Bronchial epithelial cell (primary cell): ENCODE data around the gene TARM1. TPM values are rescaled to one million over a fixed set of nuclear protein-coding genes. Genes with fewer than 3 reads are reported as not detected.

Experiments
- DNase-seq: peaks from one replicate; pipeline ENCODE4 v3.0.0-alpha.2; 2010; ENCODE audit warnings: low read depth
- FAIRE-seq: peaks from 2 replicates; lab custom pipeline; 2011; peaks lifted over from hg19 to GRCh38; lab: Jason Lieb, UNC
- H3K27me3 ChIP-seq: 2 replicates; pipeline ENCODE4 v1.5.1; 2011; ENCODE audit warnings: low read length; ENCODE audit not compliant: control insufficient read depth, insufficient read depth
- H3K36me3 ChIP-seq: 2 replicates; pipeline ENCODE4 v1.5.1; 2011; ENCODE audit warnings: low read length; ENCODE audit not compliant: control insufficient read depth, insufficient read depth
- H3K4me3 ChIP-seq: 2 replicates; pipeline ENCODE4 v1.5.1; 2011; ENCODE audit warnings: mild to moderate bottlenecking, low read depth, low read length, control low read depth
- CTCF ChIP-seq: IDR thresholded peaks from 2 replicates; pipeline ENCODE4 v1.5.1; 2011; ENCODE audit warnings: mild to moderate bottlenecking, moderate library complexity, low read length, control low read depth, inconsistent platforms; ENCODE audit not compliant: insufficient read depth, severe bottlenecking
- total RNA-seq: library from RNA; depleted of rRNA; stranded (reverse); fragments of >200 nt; gene quantifications from 2 replicates; pipeline ENCODE4 v1.2.1, GENCODE V29; 2014

TARM1 gene
- total RNA-seq, 1 donor from 2014 or later: not detected

GRCh38 chr19:54023191-54023590, 58.0 kb downstream of the TARM1 start:
- TF ChIP-seq CTCF: no peak
- H3K36me3 ChIP-seq: no peaks in the 10 kb centered on the region
- H3K27me3 ChIP-seq: no peaks in the 10 kb centered on the region
- H3K4me3 ChIP-seq: no peak overlapping the region
- DNase-seq (no peak), FAIRE-seq (no peak)

- Histone ChIP-seq H3K36me3 (no peaks in the 10 kb centered on the region), H3K4me3 (no peak overlapping the region), H3K27me3 (no peaks in the 10 kb centered on the region)
- no peak for TF ChIP-seq CTCF
- DNase-seq (no peak), FAIRE-seq (no peak)
These were observed 59.2 kb downstream of the TARM1 start for GRCh38 chr19:54021932-54022331.

GRCh38 chr19:54021363-54021762, 59.8 kb downstream of the TARM1 start:
- H3K4me3 ChIP-seq: no peak overlapping the region
- TF ChIP-seq CTCF: no peak
- no peak for DNase-seq
- no peaks in the 10 kb centered on the region for H3K36me3 ChIP-seq
- FAIRE-seq: no peak
- no peaks in the 10 kb centered on the region for H3K27me3 ChIP-seq

Other genes with a start within 250 kb of the TARM1 start
- 1.3 and 1.4 TPM in 2 replicates for gene MYADM, start 213.5 kb downstream of the TARM1 start, total RNA-seq
- gene PRKCG, start 199.2 kb downstream of the TARM1 start, total RNA-seq: not detected in 2 replicates
- gene CACNG7, start 172.1 kb downstream of the TARM1 start, total RNA-seq: not detected in 2 replicates
- gene CACNG8, start 118.4 kb downstream of the TARM1 start, total RNA-seq: not detected in 2 replicates
- gene CACNG6, start 89.7 kb downstream of the TARM1 start, total RNA-seq: 0.26 TPM in 1 of 2 replicates, not detected in the other
- gene VSTM1, start 17.5 kb downstream of the TARM1 start, total RNA-seq: not detected in 2 replicates
- gene OSCAR, start 19.4 kb upstream of the TARM1 start, total RNA-seq: 0.64 and 0.79 TPM in 2 replicates
- 6.1 and 16.0 TPM in 2 replicates for gene NDUFA3, start 21.5 kb upstream of the TARM1 start, total RNA-seq
- gene TFPT, start 34.3 kb upstream of the TARM1 start, total RNA-seq: 6.1 and 11.3 TPM in 2 replicates
- gene PRPF31, start 34.4 kb upstream of the TARM1 start, total RNA-seq: 37.8 and 47.1 TPM in 2 replicates
- 6.1 and 11.4 TPM in 2 replicates for gene CNOT3, start 56.4 kb upstream of the TARM1 start, total RNA-seq
- 9.7 and 13.4 TPM in 2 replicates for gene LENG1, start 78.4 kb upstream of the TARM1 start, total RNA-seq
- 23.2 and 25.0 TPM in 2 replicates for gene TMC4, start 91.8 kb upstream of the TARM1 start, total RNA-seq
- gene MBOAT7, start 108.2 kb upstream of the TARM1 start, total RNA-seq: 6.8 and 10.6 TPM in 2 replicates
- gene TSEN34, start 109.9 kb upstream of the TARM1 start, total RNA-seq: 47.9 and 50.2 TPM in 2 replicates
- 2,761 and 3,132 TPM in 2 replicates for gene RPS9, start 119.5 kb upstream of the TARM1 start, total RNA-seq
- not detected in 2 replicates for gene LILRB3, start 141.6 kb upstream of the TARM1 start, total RNA-seq
- gene LILRA6, start 161.4 kb upstream of the TARM1 start, total RNA-seq: not detected in 2 replicates
- not detected in 2 replicates for gene LILRB5, start 175.9 kb upstream of the TARM1 start, total RNA-seq
- gene LILRB2, start 199.7 kb upstream of the TARM1 start, total RNA-seq: not detected in 2 replicates
- not detected in 2 replicates for gene LILRA5, start 231.8 kb upstream of the TARM1 start, total RNA-seq